Breast epithelium (tissue), 4 donors: ENCODE results near the gene HPS3. TPM values are rescaled to one million over a fixed set of nuclear protein-coding genes. Genes with fewer than 3 reads are reported as not detected.

Experiments
- DNase-seq, 2 donors: peaks; one replicate each; pipeline ENCODE4 v3.0.0-alpha.2; 2019; ENCODE audit warnings: low spot score in 2 of 2
- H3K27ac ChIP-seq, 2 donors: fragments of 200-600 bp; sonication (generic) in 1 of 2; one replicate each; pipeline ENCODE4 v1.5.1; 2016 to 2019; ENCODE audit warnings: mild to moderate bottlenecking in 1 of 2
- H3K27me3 ChIP-seq, 2 donors: fragments of 200-600 bp; sonication (generic) in 1 of 2; one replicate each; pipeline versions ENCODE4 v1.5.1 to v1.6.0; 2017 to 2019; ENCODE audit warnings: control low read depth in 1 of 2, mild to moderate bottlenecking in 1 of 2
- H3K36me3 ChIP-seq: fragments of 200-600 bp; one replicate; pipeline ENCODE4 v1.5.1; 2019
- H3K4me1 ChIP-seq, 2 donors: fragments of 200-600 bp; sonication (generic); one replicate each; pipeline ENCODE4 v1.5.1; 2016 to 2019; ENCODE audit warnings: control low read depth in 1 of 2
- H3K4me3 ChIP-seq, 3 donors: fragments of 200-600 bp; sonication (generic); 1 replicate in 2 of 3; 2 replicates in 1 of 3; pipeline ENCODE4 v1.5.1; 2016 to 2019; ENCODE audit warnings: mild to moderate bottlenecking in 3 of 3, moderate library complexity in 2 of 3
- H3K9me3 ChIP-seq, 2 donors: fragments of 200-600 bp; sonication (generic) in 1 of 2; one replicate each; pipeline ENCODE4 v1.5.1; 2016 to 2019; ENCODE audit warnings: control low read depth in 1 of 2
- POLR2A ChIP-seq: fragments of 450-650 bp; IDR thresholded peaks from one replicate; pipeline ENCODE4 v1.6.1; 2016; ENCODE audit warnings: antibody characterized with exemption, mild to moderate bottlenecking, moderate library complexity
- POLR2AphosphoS5 ChIP-seq, 3 donors: sonication (generic); formaldehyde crosslinking; IDR thresholded peaks; one replicate each; pipeline ENCODE4 v1.6.1; 2017; ENCODE audit warnings: antibody characterized with exemption in 3 of 3
- intact Hi-C: fragments of 100-400 bp; cut with DNase I; formaldehyde crosslinking; loops from one replicate; pipeline ENCODE4 v1.15.1; 2023; ENCODE audit warnings: low total_unique reads
- total RNA-seq, 3 donors: library from RNA; depleted of rRNA; stranded (reverse); fragments of >200 nt; gene quantifications; one replicate each; pipeline ENCODE4 v1.1.0, GENCODE V29; 2016
- TF ChIP-seq, protein P1 (sequence below), 3 donors: fragments of 450-650 bp; IDR thresholded peaks; one replicate each; pipeline ENCODE4 v1.5.1; 2016 to 2017; ENCODE audit warnings: antibody characterized with exemption in 3 of 3, mild to moderate bottlenecking in 3 of 3, moderate library complexity in 3 of 3

Gene HPS3
- total RNA-seq, 3 donors from 2014 or later, result 14.4 to 27.1 (median 26.2) TPM

GRCh38 chr3:149104484-149104883 lies 25.0 kb upstream of the HPS3 start:
- peaks cover 0 to 12% of the 10 kb centered on the region in 2 donors for H3K9me3 ChIP-seq
- TF ChIP-seq, protein P1, sequence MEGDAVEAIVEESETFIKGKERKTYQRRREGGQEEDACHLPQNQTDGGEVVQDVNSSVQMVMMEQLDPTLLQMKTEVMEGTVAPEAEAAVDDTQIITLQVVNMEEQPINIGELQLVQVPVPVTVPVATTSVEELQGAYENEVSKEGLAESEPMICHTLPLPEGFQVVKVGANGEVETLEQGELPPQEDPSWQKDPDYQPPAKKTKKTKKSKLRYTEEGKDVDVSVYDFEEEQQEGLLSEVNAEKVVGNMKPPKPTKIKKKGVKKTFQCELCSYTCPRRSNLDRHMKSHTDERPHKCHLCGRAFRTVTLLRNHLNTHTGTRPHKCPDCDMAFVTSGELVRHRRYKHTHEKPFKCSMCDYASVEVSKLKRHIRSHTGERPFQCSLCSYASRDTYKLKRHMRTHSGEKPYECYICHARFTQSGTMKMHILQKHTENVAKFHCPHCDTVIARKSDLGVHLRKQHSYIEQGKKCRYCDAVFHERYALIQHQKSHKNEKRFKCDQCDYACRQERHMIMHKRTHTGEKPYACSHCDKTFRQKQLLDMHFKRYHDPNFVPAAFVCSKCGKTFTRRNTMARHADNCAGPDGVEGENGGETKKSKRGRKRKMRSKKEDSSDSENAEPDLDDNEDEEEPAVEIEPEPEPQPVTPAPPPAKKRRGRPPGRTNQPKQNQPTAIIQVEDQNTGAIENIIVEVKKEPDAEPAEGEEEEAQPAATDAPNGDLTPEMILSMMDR (IDR thresholded peaks at IDR 0.05), result no peak
- TF ChIP-seq POLR2A (no peak), POLR2AphosphoS5 (IDR thresholded peaks at IDR 0.05) (no peak)
- intact Hi-C loops, result no loop called here
- H3K27ac ChIP-seq, result no peak overlapping the region
- DNase-seq, result no peak
- H3K4me3 ChIP-seq, result no peak overlapping the region
- H3K27me3 ChIP-seq, result no peaks in the 10 kb centered on the region
- H3K4me1 ChIP-seq, result no peaks in the 10 kb centered on the region
- H3K36me3 ChIP-seq, result no peaks in the 10 kb centered on the region

- no peak overlapping the region for H3K4me3 ChIP-seq
- H3K9me3 ChIP-seq, result no peaks in the 10 kb centered on the region
- no peak for TF ChIP-seq POLR2A
- no peak for TF ChIP-seq POLR2AphosphoS5 (IDR thresholded peaks at IDR 0.05)
- TF ChIP-seq, protein P1 (IDR thresholded peaks at IDR 0.05), result no peak
- no peak overlapping the region for H3K27ac ChIP-seq
- no peak for DNase-seq
- no peaks in the 10 kb centered on the region for H3K4me1 ChIP-seq
- no peaks in the 10 kb centered on the region for H3K27me3 ChIP-seq
- no peaks in the 10 kb centered on the region for H3K36me3 ChIP-seq
- intact Hi-C loops, result no loop called here
Measured at GRCh38 chr3:149114458-149114857, 15.0 kb upstream of the HPS3 start.

GRCh38 chr3:149115114-149115513 lies 14.3 kb upstream of the HPS3 start:
- Histone ChIP-seq H3K4me1 (no peaks in the 10 kb centered on the region), H3K27me3 (no peaks in the 10 kb centered on the region), H3K4me3 (no peak overlapping the region), H3K9me3 (no peaks in the 10 kb centered on the region), H3K36me3 (no peaks in the 10 kb centered on the region), H3K27ac (no peak overlapping the region)
- TF ChIP-seq POLR2A (no peak), POLR2AphosphoS5 (IDR thresholded peaks at IDR 0.05) (no peak)
- TF ChIP-seq, protein P1 (IDR thresholded peaks at IDR 0.05), result no peak
- intact Hi-C loops, result no loop called here
- DNase-seq, result no peak

- no peak overlapping the region for H3K27ac ChIP-seq
- H3K27me3 ChIP-seq, result no peaks in the 10 kb centered on the region
- TF ChIP-seq, protein P1 (IDR thresholded peaks at IDR 0.05), result no peak
- TF ChIP-seq POLR2AphosphoS5 (IDR thresholded peaks at IDR 0.05) (no peak), POLR2A (no peak)
- H3K4me3 ChIP-seq, result no peak overlapping the region
- intact Hi-C loops, result no loop called here
- no peaks in the 10 kb centered on the region for H3K4me1 ChIP-seq
- DNase-seq, result no peak
- H3K36me3 ChIP-seq, result no peaks in the 10 kb centered on the region
- no peaks in the 10 kb centered on the region for H3K9me3 ChIP-seq
Measured at GRCh38 chr3:149118724-149119123, 10.7 kb upstream of the HPS3 start.

GRCh38 chr3:149119466-149119865 lies 10.0 kb upstream of the HPS3 start:
- no peak overlapping the region for H3K4me3 ChIP-seq
- H3K36me3 ChIP-seq, result no peaks in the 10 kb centered on the region
- no peaks in the 10 kb centered on the region for H3K4me1 ChIP-seq
- no peak overlapping the region for H3K27ac ChIP-seq
- TF ChIP-seq POLR2AphosphoS5 (IDR thresholded peaks at IDR 0.05) (no peak), POLR2A (no peak)
- no peaks in the 10 kb centered on the region for H3K9me3 ChIP-seq
- no peaks in the 10 kb centered on the region for H3K27me3 ChIP-seq
- DNase-seq, result no peak
- intact Hi-C loops, result no loop called here
